ENCODE results near the gene TSPEAR. TPM values are rescaled to one million over a fixed set of nuclear protein-coding genes. Genes with fewer than 3 reads are reported as not detected.

The TSPEAR gene
- polyA plus RNA-seq, 1 of the 3 experiments (the other 2 are of a cell fraction), result 0.08 TPM

DNA sequence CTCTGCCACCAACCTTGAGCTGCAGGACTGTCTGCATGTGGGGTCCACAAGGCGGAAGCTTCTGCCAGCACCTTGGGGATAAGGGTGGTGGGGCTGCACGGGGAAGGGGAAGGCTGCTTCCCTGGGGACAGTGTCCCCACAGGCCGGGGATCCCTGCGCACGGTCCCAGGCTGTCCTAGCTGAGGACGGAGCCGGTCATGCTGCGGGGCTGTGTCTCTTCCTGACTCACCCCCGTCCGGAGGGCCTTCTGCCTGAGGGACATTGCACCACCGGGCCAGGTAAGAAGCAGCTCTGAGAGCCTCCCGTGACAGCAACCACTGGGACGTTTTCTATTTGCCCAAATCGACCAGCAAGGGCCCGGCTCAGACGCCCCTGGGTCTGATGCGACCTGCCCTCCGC, 201.3 kb downstream of the TSPEAR start:
- TF ChIP-seq RXRA (IDR thresholded peaks at IDR 0.05; ENCODE audit: borderline replicate concordance, low read depth), result no peak
- TF ChIP-seq TAF1 (IDR thresholded peaks at IDR 0.05; ENCODE audit: borderline replicate concordance, low read depth, low read length), result no peak
- TF ChIP-seq, protein P1, sequence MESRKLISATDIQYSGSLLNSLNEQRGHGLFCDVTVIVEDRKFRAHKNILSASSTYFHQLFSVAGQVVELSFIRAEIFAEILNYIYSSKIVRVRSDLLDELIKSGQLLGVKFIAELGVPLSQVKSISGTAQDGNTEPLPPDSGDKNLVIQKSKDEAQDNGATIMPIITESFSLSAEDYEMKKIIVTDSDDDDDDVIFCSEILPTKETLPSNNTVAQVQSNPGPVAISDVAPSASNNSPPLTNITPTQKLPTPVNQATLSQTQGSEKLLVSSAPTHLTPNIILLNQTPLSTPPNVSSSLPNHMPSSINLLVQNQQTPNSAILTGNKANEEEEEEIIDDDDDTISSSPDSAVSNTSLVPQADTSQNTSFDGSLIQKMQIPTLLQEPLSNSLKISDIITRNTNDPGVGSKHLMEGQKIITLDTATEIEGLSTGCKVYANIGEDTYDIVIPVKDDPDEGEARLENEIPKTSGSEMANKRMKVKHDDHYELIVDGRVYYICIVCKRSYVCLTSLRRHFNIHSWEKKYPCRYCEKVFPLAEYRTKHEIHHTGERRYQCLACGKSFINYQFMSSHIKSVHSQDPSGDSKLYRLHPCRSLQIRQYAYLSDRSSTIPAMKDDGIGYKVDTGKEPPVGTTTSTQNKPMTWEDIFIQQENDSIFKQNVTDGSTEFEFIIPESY (IDR thresholded peaks at IDR 0.05; ENCODE audit: borderline replicate concordance, low read depth), result no peak
- Histone ChIP-seq H3K27ac (ENCODE audit: low read depth in 2 of 2, low read length in 1 of 2) (no peak overlapping the region), H3F3A (replicated peaks; ENCODE audit: insufficient read depth) (no peaks in the 10 kb centered on the region), H3K27me3 (ENCODE audit: insufficient read depth) (0 out of 2 replicates have a peak, but pooled peaks cover 9% of the 10 kb centered on the region), H3K4me3 (ENCODE audit: low read depth in 2 of 2, low read length in 1 of 2) (peak overlapping the region in 1 of 2 experiments; percentile 41; a peak in 1 of 4 replicates), H3K9me3 (no peaks in the 10 kb centered on the region), H3K9ac (no peak overlapping the region), H3K79me2 (ENCODE audit: insufficient read depth) (no peaks in the 10 kb centered on the region), H4K20me1 (ENCODE audit: insufficient read depth) (no peaks in the 10 kb centered on the region), H3K9me2 (no peaks in the 10 kb centered on the region), H2AFZ (ENCODE audit: low read depth) (no peak overlapping the region), H3K36me3 (replicated peaks in 1 of 2; ENCODE audit: control insufficient read depth in 1 of 2, insufficient read depth in 2 of 2, low read length in 1 of 2) (no peaks in the 10 kb centered on the region), H3K4me1 (ENCODE audit: control insufficient read depth in 1 of 2, insufficient read depth in 2 of 2, low read depth in 1 of 2, low read length in 1 of 2) (no peaks in the 10 kb centered on the region; a peak in 1 of 4 replicates), H3K4me2 (peak overlapping the region; percentile 33; the same call in 1 of the 2 replicates)
- CTCF ChIA-PET, result interaction anchor here (0.6 to 3.4 kb wide), 20 partner anchors 8 to 337 kb away, joined by 3 to 31 read pairs (median 4); partner anchors contain the start of gene UBE2G2
- POLR2A ChIA-PET, result no interaction called here
- DNase-seq, result no peak
- no CpG with 5 or more reads among the region's 18 CpGs for WGBS (ENCODE audit: low lambda C conversion rate)

DNA sequence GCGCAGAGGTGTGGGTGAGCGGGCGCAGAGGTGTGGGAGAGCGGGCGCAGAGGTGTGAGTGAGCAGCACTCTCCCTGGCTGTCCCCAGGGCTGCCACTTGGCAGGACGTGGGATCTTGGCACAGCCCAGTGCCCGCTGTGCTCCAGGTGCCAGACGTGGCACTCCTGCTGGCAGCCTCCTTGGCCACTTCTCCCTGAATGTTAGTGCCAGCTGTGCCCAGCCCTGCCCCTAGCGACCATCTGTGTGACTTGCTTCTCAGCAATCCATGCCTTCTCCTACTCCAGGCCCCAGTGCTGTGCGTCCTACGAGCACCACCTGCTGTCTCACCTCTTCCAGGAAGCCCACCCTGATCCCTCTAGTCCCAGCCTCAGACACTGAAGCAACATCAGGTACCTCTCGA, 201.8 kb downstream of the TSPEAR start:
- Histone ChIP-seq H2AFZ (ENCODE audit: low read depth) (no peak overlapping the region), H3K9me3 (no peaks in the 10 kb centered on the region), H3F3A (replicated peaks; ENCODE audit: insufficient read depth) (no peaks in the 10 kb centered on the region), H3K4me3 (ENCODE audit: low read depth in 2 of 2, low read length in 1 of 2) (no peak overlapping the region), H3K27me3 (ENCODE audit: insufficient read depth) (0 out of 2 replicates have a peak, but pooled peaks cover 9% of the 10 kb centered on the region), H3K4me2 (no peak overlapping the region), H3K36me3 (replicated peaks in 1 of 2; ENCODE audit: control insufficient read depth in 1 of 2, insufficient read depth in 2 of 2, low read length in 1 of 2) (no peaks in the 10 kb centered on the region), H4K20me1 (ENCODE audit: insufficient read depth) (no peaks in the 10 kb centered on the region), H3K4me1 (ENCODE audit: control insufficient read depth in 1 of 2, insufficient read depth in 2 of 2, low read depth in 1 of 2, low read length in 1 of 2) (no peaks in the 10 kb centered on the region; a peak in 1 of 4 replicates), H3K27ac (ENCODE audit: low read depth in 2 of 2, low read length in 1 of 2) (no peak overlapping the region), H3K79me2 (ENCODE audit: insufficient read depth) (no peaks in the 10 kb centered on the region), H3K9ac (no peak overlapping the region), H3K9me2 (no peaks in the 10 kb centered on the region)
- TF ChIP-seq ELF1 (IDR thresholded peaks at IDR 0.05), result no peak
- TF ChIP-seq CTCF (IDR thresholded peaks at IDR 0.05), result peak; percentile 35
- no peak for TF ChIP-seq FOXJ3 (CRISPR knock-in tag; IDR thresholded peaks at IDR 0.05)
- TF ChIP-seq NRF1 (IDR thresholded peaks at IDR 0.05; ENCODE audit: low read depth, low read length), result no peak
- TF ChIP-seq FOXM1 (IDR thresholded peaks at IDR 0.05; ENCODE audit: low read depth), result no peak
- TF ChIP-seq GATA2 (CRISPR knock-in tag; IDR thresholded peaks at IDR 0.05), result no peak
- TF ChIP-seq, protein P2, sequence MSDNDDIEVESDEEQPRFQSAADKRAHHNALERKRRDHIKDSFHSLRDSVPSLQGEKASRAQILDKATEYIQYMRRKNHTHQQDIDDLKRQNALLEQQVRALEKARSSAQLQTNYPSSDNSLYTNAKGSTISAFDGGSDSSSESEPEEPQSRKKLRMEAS (IDR thresholded peaks at IDR 0.05; ENCODE audit: low read depth), result no peak
- no peak for TF ChIP-seq TAF1 (IDR thresholded peaks at IDR 0.05; ENCODE audit: borderline replicate concordance, low read depth, low read length)
- no peak for TF ChIP-seq REST (IDR thresholded peaks at IDR 0.05; ENCODE audit: low read depth, low read length)
- peak; percentile 11; the same call in 1 of the 2 replicates for TF ChIP-seq RAD21 (IDR thresholded peaks at IDR 0.05; ENCODE audit: low read length)
- TF ChIP-seq EZH2phosphoT487 (IDR thresholded peaks at IDR 0.05; ENCODE audit: borderline replicate concordance, low read depth), result no peak
- TF ChIP-seq RXRA (IDR thresholded peaks at IDR 0.05; ENCODE audit: borderline replicate concordance, low read depth), result no peak
- TF ChIP-seq FOSL2 (IDR thresholded peaks at IDR 0.05; ENCODE audit: borderline replicate concordance, low read depth), result no peak
- TF ChIP-seq SIN3A (IDR thresholded peaks at IDR 0.05; ENCODE audit: borderline replicate concordance, low read depth, low read length), result no peak
- TF ChIP-seq MXI1 (IDR thresholded peaks at IDR 0.05; ENCODE audit: low read depth, low read length), result no peak
- TF ChIP-seq POLR2AphosphoS5 (IDR thresholded peaks at IDR 0.05; ENCODE audit: low read depth, low read length), result no peak
- POLR2A ChIA-PET, result no interaction called here
- WGBS (ENCODE audit: low lambda C conversion rate), result 60% methylated on average over 8 of the region's 12 CpGs
- CTCF ChIA-PET, result interaction anchor here (0.6 to 3.4 kb wide), 16 partner anchors 8 to 338 kb away, joined by 3 to 31 read pairs (median 4); partner anchors contain the start of gene UBE2G2
- DNase-seq, result peak; percentile 71

All from SK-N-SH (cell line).